ENCODE results near the gene CNPY4.
"Not testable (repeated sequence)": the region's sequence is repeated elsewhere in the genome, so short reads cannot be mapped to it uniquely, and the experiment has no call there.

CNPY4 gene

DNA sequence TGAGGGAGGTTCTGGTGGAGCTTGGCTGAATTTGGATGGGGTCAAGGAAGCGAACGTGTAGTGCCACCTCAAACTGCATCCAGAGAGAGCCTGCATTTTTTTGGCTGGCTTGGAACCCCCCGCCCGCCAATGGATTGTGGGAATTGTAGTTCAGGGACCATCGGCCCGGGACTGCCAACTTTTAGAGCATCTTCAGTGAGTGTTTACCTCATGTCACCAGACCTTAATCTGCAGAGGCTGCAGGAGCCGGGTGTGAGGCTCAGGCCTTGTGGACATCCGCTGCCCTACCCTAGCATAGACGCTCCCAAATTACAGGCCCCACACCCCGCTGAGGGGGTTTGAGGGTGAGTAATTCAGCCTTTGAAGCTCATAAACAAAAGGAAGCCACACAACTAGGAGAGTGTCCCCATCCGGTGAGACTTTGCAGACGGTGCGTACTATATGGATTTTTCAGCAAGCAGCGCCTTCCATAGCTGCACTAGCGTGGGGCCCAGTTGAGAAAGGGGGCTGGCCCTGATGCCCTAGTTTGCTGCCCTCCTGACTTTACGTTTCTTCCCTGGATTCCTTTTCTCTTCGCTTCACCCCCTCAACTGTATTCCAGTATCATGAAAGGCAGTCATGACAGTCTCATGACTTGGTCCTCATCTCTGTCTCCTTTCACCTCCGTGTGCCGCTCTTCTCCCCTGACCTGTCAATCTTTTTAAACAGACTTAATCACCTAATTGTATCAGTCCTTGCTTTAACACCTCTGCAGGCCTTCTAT lies 717 bp downstream of the CNPY4 start:
- peak; percentile 54 for DNase-seq (ENCODE audit: low read depth)

DNA sequence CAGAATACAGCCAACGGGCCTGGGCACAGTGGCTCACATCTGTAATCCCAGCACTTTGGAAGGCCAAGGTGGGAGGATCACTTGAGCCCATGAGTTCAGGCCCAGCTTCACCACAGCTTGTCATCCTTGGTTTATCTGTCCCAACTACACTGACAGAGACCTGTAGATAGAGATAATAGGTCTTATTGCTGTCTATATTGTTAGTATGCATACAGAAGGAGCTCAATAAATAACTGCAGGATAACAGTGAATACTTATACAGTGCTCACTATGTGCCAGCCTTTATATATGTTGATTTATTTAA lies 1.3 kb downstream of the CNPY4 start:
- no peak for DNase-seq (ENCODE audit: low read depth)

DNA sequence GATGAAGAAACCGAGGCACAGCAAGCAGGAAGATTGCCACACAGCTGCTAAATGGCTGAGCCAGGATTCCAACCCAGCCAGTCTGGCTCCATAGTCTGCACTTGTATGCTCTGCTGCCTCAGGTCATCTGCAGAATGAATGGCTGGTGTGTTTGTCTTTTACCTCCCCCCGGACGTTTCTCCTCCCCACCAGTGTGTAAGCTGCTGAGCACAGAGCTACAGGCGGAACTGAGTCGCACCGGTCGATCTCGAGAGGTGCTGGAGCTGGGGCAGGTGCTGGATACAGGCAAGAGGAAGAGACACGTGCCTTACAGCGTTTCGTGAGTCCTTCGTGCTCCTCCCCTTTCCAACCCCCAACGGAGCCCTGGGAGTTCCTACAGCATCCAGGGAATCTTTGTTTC lies 2.6 kb downstream of the CNPY4 start:
- no peak for DNase-seq (ENCODE audit: low read depth)

GRCh38 chr7:100122568-100122967 lies 3.1 kb downstream of the CNPY4 start:
- DNase-seq (ENCODE audit: low read depth): no peak

- no peak for DNase-seq (ENCODE audit: low read depth)
Observed at GRCh38 chr7:100124301-100125230, 5.1 kb downstream of the CNPY4 start.

DNA sequence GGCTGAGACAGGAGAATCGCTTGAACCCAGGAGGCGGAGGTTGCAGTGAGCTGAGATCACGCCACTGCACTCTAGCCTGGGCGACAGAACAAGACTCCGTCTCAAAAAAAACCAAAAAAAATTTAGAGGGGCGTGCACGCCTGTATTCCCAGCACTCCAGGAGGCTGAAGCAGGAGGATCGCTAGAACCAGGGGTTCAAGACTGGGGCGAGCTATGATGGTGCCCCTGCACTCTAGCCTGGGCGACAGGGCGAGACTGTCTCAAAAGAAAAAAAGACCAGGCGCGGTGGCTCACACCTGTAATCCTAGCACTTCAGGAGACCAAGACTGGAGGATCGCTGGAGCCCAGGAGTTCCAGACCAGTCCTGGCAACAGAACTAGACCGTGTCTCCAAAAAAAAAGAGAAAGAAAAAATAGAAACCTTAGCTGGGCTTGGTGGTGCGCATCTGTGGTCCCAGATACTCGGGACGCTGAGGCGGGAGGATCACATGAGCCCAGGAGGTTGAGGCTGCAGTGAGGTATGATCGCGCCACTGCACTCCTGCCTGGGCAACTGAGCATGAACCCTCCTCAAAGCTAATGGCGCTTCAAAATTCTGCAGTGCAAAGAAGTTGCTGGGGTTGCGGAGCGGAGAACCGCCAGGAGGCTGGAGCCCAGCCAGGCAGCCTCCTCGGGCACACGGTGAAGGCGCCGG lies 7.0 kb downstream of the CNPY4 start:
- DNase-seq (ENCODE audit: low read depth): no peak

DNA sequence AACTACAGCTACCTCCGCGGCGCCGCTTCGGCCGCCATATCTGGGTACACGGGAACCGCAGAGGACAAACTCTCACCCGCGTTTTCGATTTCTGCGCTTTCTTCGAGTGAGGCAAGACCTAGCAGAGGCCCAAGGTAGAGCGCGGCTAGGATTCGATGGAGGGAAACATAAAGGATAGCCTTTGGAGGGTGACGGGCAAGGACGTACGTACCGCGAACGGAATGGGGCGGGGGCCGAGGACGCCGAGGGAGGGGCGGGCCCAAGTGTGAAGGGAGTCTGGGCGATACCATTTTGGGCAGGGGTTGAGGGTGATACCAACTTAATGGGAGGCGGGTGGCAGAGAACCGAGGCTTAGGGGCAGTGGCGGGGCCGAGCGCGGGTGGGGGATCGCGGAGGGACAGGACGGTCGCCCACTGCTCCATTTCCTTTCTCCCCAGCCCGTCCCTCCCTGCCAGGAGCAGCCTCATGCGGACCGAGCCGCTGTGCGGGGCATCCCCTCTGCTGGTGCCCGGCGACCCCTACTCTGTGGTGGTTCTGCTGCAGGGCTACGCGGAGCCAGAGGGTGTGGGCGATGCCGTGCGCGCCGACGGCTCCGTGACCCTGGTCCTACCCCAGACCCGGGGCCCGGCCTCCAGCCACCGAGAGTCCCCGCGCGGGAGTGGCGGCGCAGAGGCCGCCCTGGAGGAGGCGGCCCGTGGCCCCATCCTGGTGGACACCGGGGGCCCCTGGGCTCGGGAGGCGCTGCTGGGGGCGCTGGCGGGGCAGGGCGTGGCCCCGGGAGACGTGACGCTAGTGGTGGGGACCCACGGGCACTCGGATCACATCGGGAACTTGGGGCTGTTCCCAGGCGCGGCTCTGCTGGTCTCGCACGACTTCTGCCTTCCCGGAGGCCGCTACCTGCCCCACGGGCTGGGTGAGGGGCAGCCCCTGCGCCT lies 7.8 kb downstream of the CNPY4 start, which contains the start of gene MBLAC1:
Gene MBLAC1, plus strand, starts transcription at position 37 of the 935 bp plus-strand sequence. Its CDS starts 429 bp downstream, at position 466.
- peak; percentile 84 for DNase-seq (ENCODE audit: low read depth)

- DNase-seq (ENCODE audit: low read depth): no peak
Observed at GRCh38 chr7:100127866-100128636, 8.6 kb downstream of the CNPY4 start.

DNA sequence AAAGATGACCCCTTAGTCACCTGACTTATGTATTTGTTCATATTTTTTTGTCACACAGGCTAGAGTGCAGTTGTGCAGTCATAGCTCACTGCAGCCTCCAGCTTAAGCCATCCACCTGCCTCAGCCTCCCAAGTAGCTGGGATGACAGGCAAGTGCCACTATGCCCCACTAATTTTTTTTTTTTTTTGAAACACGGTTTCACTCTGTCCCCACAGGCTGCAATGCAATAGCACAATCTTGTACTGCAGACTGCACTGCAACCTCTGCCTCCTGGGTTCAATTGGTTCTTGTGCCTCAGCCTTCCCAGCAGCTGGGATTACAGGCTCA lies 9.2 kb downstream of the CNPY4 start:
- DNase-seq (ENCODE audit: low read depth): no peak

GRCh38 chr7:100130220-100130607 lies 10.8 kb downstream of the CNPY4 start:
- DNase-seq (ENCODE audit: low read depth): not testable (repeated sequence)

DNA sequence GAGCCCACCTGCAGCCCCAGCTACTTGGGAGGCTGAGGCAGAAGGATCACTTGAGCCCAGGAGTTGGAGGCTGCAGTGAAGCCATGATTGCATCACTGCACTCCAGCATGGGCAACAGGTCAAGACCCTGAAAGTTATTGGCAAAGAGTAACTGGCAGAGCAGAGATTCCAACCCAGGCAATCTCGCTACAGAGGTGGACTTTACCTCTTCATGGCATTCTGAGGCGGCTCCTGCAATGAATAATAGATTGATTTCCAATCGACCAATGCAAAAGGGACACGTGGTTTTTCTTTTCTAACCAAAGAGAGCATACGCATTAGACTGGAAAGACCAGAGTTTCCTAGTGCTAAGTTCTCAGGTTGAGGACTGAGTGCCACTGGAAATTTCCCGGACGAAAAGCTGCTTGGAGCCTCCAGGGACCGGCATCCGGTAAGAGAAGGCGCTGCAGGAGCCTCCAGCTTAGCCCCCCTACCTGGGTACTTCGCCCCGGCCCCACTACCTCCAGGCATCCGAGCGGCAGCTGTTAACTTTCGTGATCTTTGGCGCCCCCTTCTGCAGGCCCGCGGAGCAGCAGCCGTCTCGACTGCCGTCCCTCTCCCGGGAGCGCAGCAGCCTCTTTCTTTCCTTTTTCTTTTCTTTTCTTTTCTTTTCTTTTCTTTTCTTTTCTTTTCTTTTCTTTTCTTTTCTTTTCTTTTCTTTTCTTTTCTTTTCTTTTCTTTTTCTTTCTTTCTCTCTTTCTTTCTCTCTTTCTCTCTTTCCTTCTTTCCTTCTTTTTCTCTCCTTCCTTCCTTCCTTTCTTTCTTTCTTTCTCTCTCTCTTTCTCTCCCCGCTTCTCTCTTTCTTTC lies 11.4 kb downstream of the CNPY4 start:
- peak; percentile 76 for DNase-seq (ENCODE audit: low read depth)

DNA sequence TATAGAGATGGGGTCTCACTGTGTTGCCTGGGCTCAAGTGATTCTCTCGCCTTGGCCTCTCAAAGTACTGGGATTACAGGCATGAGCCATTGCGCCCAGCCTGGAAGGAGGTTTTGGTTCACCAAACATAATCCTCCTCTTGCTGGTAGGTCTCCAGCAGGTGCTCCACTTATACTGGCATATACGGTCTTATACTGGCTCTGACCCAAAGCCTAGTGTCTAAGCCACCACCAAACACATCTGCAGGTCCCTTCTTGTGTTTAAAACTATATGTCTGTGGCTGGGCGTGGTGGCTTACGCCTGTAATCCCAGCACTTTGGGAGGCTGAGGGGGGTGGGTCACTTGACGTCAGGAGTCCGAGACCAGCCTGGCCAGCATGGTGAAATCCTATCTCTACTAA lies 12.7 kb downstream of the CNPY4 start:
- no peak for DNase-seq (ENCODE audit: low read depth)

GRCh38 chr7:100132697-100133151 lies 13.3 kb downstream of the CNPY4 start:
- peak; percentile 31 for DNase-seq (ENCODE audit: low read depth)

- no peak for DNase-seq (ENCODE audit: low read depth)
Observed at GRCh38 chr7:100137851-100138760, 18.7 kb downstream of the CNPY4 start.

GRCh38 chr7:100141555-100141949 lies 22.1 kb downstream of the CNPY4 start:
- no peak for DNase-seq (ENCODE audit: low read depth)

- DNase-seq (ENCODE audit: low read depth): no peak
Observed at GRCh38 chr7:100142461-100142860, 23.0 kb downstream of the CNPY4 start.

DNA sequence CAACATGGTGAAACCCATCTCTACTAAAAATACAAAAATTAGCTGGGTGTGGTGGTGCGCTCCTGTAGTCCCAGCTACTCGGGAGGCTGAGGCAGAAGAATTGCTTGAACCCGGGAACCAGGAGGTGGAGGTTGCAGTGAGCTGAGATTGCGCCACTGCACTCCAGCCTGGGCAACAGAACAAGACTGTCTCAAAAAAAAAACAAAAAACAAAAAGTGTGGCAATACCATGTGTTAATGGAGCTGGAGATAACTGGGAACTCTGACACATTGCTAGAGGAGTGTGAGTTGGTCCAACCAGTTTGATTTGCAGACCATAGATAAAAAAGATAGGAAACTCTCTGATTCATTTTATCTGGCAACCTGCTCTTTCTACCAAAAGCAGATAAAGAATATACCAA lies 26.9 kb downstream of the CNPY4 start:
- not testable (repeated sequence) for DNase-seq (ENCODE audit: low read depth)

DNA sequence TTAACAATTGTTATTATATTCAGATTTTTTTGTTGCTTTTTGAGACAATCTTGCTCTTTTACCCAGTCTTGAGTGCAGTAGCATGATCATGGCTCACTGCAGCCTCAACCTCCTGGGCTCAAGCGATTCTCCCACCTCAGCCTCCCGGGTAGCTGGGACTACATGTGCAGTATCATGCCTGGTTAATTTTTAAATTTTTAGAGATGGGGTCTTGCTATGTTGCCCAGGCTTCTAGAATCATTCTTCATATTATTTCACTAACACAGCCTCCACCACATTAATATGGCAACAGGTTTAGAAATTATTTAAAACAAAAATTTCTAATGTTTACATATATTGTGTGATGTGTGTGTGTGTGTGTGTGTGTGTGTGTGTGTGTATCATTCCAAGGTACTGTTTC lies 27.8 kb downstream of the CNPY4 start:
- no peak for DNase-seq (ENCODE audit: low read depth)

GRCh38 chr7:100148225-100148558 lies 28.8 kb downstream of the CNPY4 start:
- no peak for DNase-seq (ENCODE audit: low read depth)
